Trophoblast cell (in vitro differentiated cells and primary cell): ENCODE measurements around the gene INAFM2.

Source experiments
- DNase-seq, 2 donors: peaks; one replicate each; pipeline ENCODE4 v3.0.0-alpha.2; 2016
- H2AFZ ChIP-seq: 2 replicates; pipeline ENCODE4 v1.6.1; 2013; ENCODE audit warnings: low read length, moderate library complexity, mild to moderate bottlenecking; ENCODE audit not compliant: insufficient read depth, poor library complexity
- H2AK5ac ChIP-seq: 2 replicates; pipeline ENCODE4 v1.6.1; 2013; ENCODE audit warnings: mild to moderate bottlenecking, low read length
- H2BK120ac ChIP-seq: 2 replicates; pipeline ENCODE4 v1.6.1; 2013; ENCODE audit warnings: low read length, mild to moderate bottlenecking, moderate library complexity; ENCODE audit not compliant: insufficient read depth, poor library complexity
- H2BK12ac ChIP-seq: 2 replicates; pipeline ENCODE4 v1.6.1; 2013; ENCODE audit warnings: mild to moderate bottlenecking, low read length, moderate library complexity
- H2BK5ac ChIP-seq: 2 replicates; pipeline ENCODE4 v1.6.1; 2013; ENCODE audit warnings: low read length, low read depth, moderate library complexity, mild to moderate bottlenecking; ENCODE audit not compliant: poor library complexity
- H3K14ac ChIP-seq: 2 replicates; pipeline ENCODE4 v1.6.1; 2013; ENCODE audit warnings: mild to moderate bottlenecking, low read length
- H3K18ac ChIP-seq: 2 replicates; pipeline ENCODE4 v1.6.1; 2013; ENCODE audit warnings: mild to moderate bottlenecking, low read length
- H3K23ac ChIP-seq: 2 replicates; pipeline ENCODE4 v1.6.1; 2013; ENCODE audit warnings: low read length
- H3K27ac ChIP-seq: 2 replicates; pipeline ENCODE4 v1.5.1; 2013; ENCODE audit warnings: low read depth, mild to moderate bottlenecking, inconsistent platforms, low read length, moderate library complexity
- H3K27me3 ChIP-seq: 2 replicates; pipeline ENCODE4 v1.6.1; 2013; ENCODE audit warnings: inconsistent platforms, mild to moderate bottlenecking, low read length, moderate library complexity; ENCODE audit not compliant: insufficient read depth
- H3K36me3 ChIP-seq, 2 experiments: 1 replicate in 1 of 2; 2 replicates in 1 of 2; pipeline ENCODE4 v1.6.1; 2013; ENCODE audit warnings: low read length in 2 of 2, mild to moderate bottlenecking in 2 of 2, moderate library complexity in 1 of 2; ENCODE audit not compliant: insufficient read depth in 2 of 2, control insufficient read depth in 1 of 2
- H3K4ac ChIP-seq: 2 replicates; pipeline ENCODE4 v1.6.1; 2013; ENCODE audit warnings: low read depth, mild to moderate bottlenecking, low read length, moderate library complexity
- H3K4me1 ChIP-seq, 2 experiments: 1 replicate in 1 of 2; 2 replicates in 1 of 2; pipeline ENCODE4 v1.6.1; 2013; ENCODE audit warnings: low read length in 2 of 2, mild to moderate bottlenecking in 2 of 2, moderate library complexity in 1 of 2; ENCODE audit not compliant: insufficient read depth in 2 of 2, control insufficient read depth in 1 of 2
- H3K4me2 ChIP-seq: 2 replicates; pipeline ENCODE4 v1.6.1; 2013; ENCODE audit warnings: inconsistent platforms, mild to moderate bottlenecking, low read length, moderate library complexity
- H3K4me3 ChIP-seq: 2 replicates; pipeline ENCODE4 v1.5.1; 2013; ENCODE audit warnings: mild to moderate bottlenecking, low read depth, low read length, inconsistent platforms
- H3K79me1 ChIP-seq: one replicate; pipeline ENCODE4 v1.6.1; 2013; ENCODE audit warnings: low read length
- H3K79me2 ChIP-seq: 2 replicates; pipeline ENCODE4 v1.6.1; 2013; ENCODE audit warnings: low read length, mild to moderate bottlenecking; ENCODE audit not compliant: control insufficient read depth, insufficient read depth, poor library complexity
- H3K9ac ChIP-seq: 2 replicates; pipeline ENCODE4 v1.6.1; 2013; ENCODE audit warnings: mild to moderate bottlenecking, low read length
- H3K9me3 ChIP-seq: 2 replicates; pipeline ENCODE4 v1.6.1; 2013; ENCODE audit warnings: low read depth, mild to moderate bottlenecking, control low read depth, inconsistent platforms, low read length; ENCODE audit not compliant: insufficient read depth
- H4K12ac ChIP-seq: 2 replicates; pipeline ENCODE4 v1.6.1; 2013; ENCODE audit warnings: low read depth, mild to moderate bottlenecking, low read length, moderate library complexity
- H4K8ac ChIP-seq: 2 replicates; pipeline ENCODE4 v1.6.1; 2013; ENCODE audit warnings: low read depth, mild to moderate bottlenecking, low read length, moderate library complexity
- H4K91ac ChIP-seq: one replicate; pipeline ENCODE4 v1.6.1; 2013; ENCODE audit warnings: low read depth, mild to moderate bottlenecking, low read length, moderate library complexity
- WGBS: extraction: QIAGEN DNeasy Blood & Tissue Kit; methylation state at CpG from one replicate; pipeline ENCODE4 v1.1.7; 2013; ENCODE audit warnings: missing lambda C conversion rate; ENCODE audit not compliant: insufficient read length, insufficient coverage; ENCODE audit errors: extremely low coverage; 5-methylcytosine and 5-hydroxymethylcytosine counted together

Gene INAFM2

DNA sequence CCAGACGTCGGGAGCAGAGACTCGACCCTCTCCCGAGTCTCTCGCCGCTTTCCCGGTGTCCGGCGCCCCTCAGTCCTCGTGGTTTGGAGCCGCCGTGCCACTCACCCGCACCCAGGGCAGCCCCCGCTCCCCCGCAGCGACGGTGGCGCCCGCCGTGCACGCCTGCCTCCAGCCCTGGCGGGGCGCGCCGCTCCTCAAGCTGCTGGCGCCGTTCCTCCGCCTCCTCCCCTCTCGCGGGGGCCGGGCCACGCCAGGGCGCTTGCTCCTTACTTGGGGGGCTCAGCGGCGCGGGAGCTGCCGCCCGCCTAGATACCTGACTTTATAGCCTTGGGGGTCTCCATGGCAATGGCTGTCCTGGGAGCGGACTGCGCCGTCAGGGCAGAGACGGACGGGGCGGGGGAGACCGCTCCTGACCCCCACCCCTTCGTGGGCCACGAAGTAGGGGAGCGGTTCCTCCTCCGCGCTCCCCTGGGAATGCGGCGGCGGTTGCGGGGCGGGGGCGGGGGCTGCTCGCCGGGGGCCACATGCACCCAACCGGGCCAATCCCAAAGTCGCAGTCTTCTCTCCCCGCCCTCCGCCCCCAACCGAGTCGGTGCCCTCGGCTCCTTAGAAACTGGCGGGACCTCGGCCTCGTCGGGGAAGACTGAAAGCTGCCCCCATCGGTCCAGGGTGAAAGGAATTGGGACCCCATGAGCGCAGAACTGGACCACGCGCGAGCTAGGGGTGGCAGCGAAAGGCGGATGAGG is 40.5 kb upstream of the INAFM2 start, which contains the start of gene ANKRD63:
ANKRD63 (minus strand) TSS at position 196 of the 746 bp plus-strand sequence. CDS start 478 bp downstream, outside the sequence.
- H2BK5ac ChIP-seq = no peak within 1 kb of the TSS
- peak within 1 kb of the TSS; percentile 47 for H2BK12ac ChIP-seq
- no peak within 1 kb of the TSS for H3K4ac ChIP-seq
- peaks cover 2% of the 10 kb centered on the region for H3K9me3 ChIP-seq
- peak within 1 kb of the TSS; percentile 39 for H4K8ac ChIP-seq
- H3K79me2 ChIP-seq = peaks cover 2% of the 10 kb centered on the region
- H3K23ac ChIP-seq = no peak within 1 kb of the TSS
- peak within 1 kb of the TSS; percentile 37 for H4K91ac ChIP-seq
- no CpG with 5 or more reads among the region's 76 CpGs for WGBS
- H3K27ac ChIP-seq = no peak within 1 kb of the TSS
- H4K12ac ChIP-seq = no peak within 1 kb of the TSS
- peaks cover 37 to 46% of the 10 kb centered on the region in 2 experiments for H3K4me1 ChIP-seq
- H3K36me3 ChIP-seq = no peaks in the 10 kb centered on the region
- H2AFZ ChIP-seq = peak within 1 kb of the TSS; percentile 69
- H3K18ac ChIP-seq = peak within 1 kb of the TSS; percentile 63
- peaks cover 6% of the 10 kb centered on the region for H3K79me1 ChIP-seq
- peak within 1 kb of the TSS; percentile 65 for H3K4me3 ChIP-seq
- H2BK120ac ChIP-seq = peak within 1 kb of the TSS; percentile 24
- no peak within 1 kb of the TSS for H3K9ac ChIP-seq
- DNase-seq = no peak
- peak within 1 kb of the TSS; percentile 54 for H3K4me2 ChIP-seq
- peaks cover 44% of the 10 kb centered on the region for H3K27me3 ChIP-seq
- peak within 1 kb of the TSS; percentile 36 for H3K14ac ChIP-seq
- no peak within 1 kb of the TSS for H2AK5ac ChIP-seq

- H3K4me2 ChIP-seq = peak overlapping the region; percentile 45
- H3K18ac ChIP-seq = no peak overlapping the region
- WGBS = no CpG with 5 or more reads among the region's 33 CpGs
- peak overlapping the region; percentile 47 for H2BK12ac ChIP-seq
- H4K8ac ChIP-seq = no peak overlapping the region
- no peak overlapping the region for H3K4me3 ChIP-seq
- H3K36me3 ChIP-seq = no peaks in the 10 kb centered on the region
- H3K23ac ChIP-seq = no peak overlapping the region
- no peak overlapping the region for H4K12ac ChIP-seq
- no peak for DNase-seq
- H4K91ac ChIP-seq = peak overlapping the region; percentile 33
- H3K14ac ChIP-seq = peak overlapping the region; percentile 26
- no peak overlapping the region for H2AK5ac ChIP-seq
- peaks cover 37 to 46% of the 10 kb centered on the region in 2 experiments for H3K4me1 ChIP-seq
- H3K27me3 ChIP-seq = peaks cover 44% of the 10 kb centered on the region
- no peak overlapping the region for H2BK120ac ChIP-seq
- H2BK5ac ChIP-seq = no peak overlapping the region
- H2AFZ ChIP-seq = no peak overlapping the region
- H3K4ac ChIP-seq = no peak overlapping the region
- H3K27ac ChIP-seq = no peak overlapping the region
- peaks cover 6% of the 10 kb centered on the region for H3K79me1 ChIP-seq
- no peak overlapping the region for H3K9ac ChIP-seq
- H3K9me3 ChIP-seq = peaks cover 2% of the 10 kb centered on the region
- peaks cover 2% of the 10 kb centered on the region for H3K79me2 ChIP-seq
Observed at GRCh38 chr15:40283615-40284300, 39.7 kb upstream of the INAFM2 start.

GRCh38 chr15:40285151-40285550 is 38.3 kb upstream of the INAFM2 start:
- WGBS = no CpG with 5 or more reads among the region's 4 CpGs
- no peak overlapping the region for H4K8ac ChIP-seq

GRCh38 chr15:40285554-40286011 is 37.9 kb upstream of the INAFM2 start:
- H2AK5ac ChIP-seq = no peak overlapping the region
- H3K9me3 ChIP-seq = peaks cover 2% of the 10 kb centered on the region
- H3K14ac ChIP-seq = no peak overlapping the region
- no peak overlapping the region for H2AFZ ChIP-seq
- no peak overlapping the region for H4K12ac ChIP-seq
- peak overlapping the region; percentile 4 for H3K4me2 ChIP-seq
- peaks cover 39% of the 10 kb centered on the region for H3K27me3 ChIP-seq
- H3K4me3 ChIP-seq = no peak overlapping the region
- peaks cover 33 to 44% of the 10 kb centered on the region in 2 experiments for H3K4me1 ChIP-seq
- H3K23ac ChIP-seq = no peak overlapping the region
- peaks cover 2% of the 10 kb centered on the region for H3K79me2 ChIP-seq
- H3K4ac ChIP-seq = no peak overlapping the region
- peak overlapping the region; percentile 23 for H2BK12ac ChIP-seq
- no CpG with 5 or more reads among the region's 1 CpG for WGBS
- H3K79me1 ChIP-seq = peaks cover 6% of the 10 kb centered on the region
- no peak overlapping the region for H4K8ac ChIP-seq
- no peaks in the 10 kb centered on the region for H3K36me3 ChIP-seq
- H2BK5ac ChIP-seq = peak overlapping the region; percentile 57
- H2BK120ac ChIP-seq = peak overlapping the region; percentile 4
- no peak for DNase-seq
- no peak overlapping the region for H3K9ac ChIP-seq
- no peak overlapping the region for H3K18ac ChIP-seq
- peak overlapping the region; percentile 53 for H4K91ac ChIP-seq
- peak overlapping the region; percentile 75 for H3K27ac ChIP-seq

More at GRCh38 chr15:40285151-40285550, 38.3 kb upstream of the INAFM2 start:
- no peak overlapping the region for H2AFZ ChIP-seq
- H3K4ac ChIP-seq = no peak overlapping the region
- peaks cover 43% of the 10 kb centered on the region for H3K27me3 ChIP-seq
- H3K4me1 ChIP-seq = peaks cover 35 to 44% of the 10 kb centered on the region in 2 experiments
- no peak overlapping the region for H3K23ac ChIP-seq
- no peak overlapping the region for H3K18ac ChIP-seq
- no peak overlapping the region for H4K91ac ChIP-seq
- H3K36me3 ChIP-seq = no peaks in the 10 kb centered on the region
- H3K4me2 ChIP-seq = peak overlapping the region; percentile 25
- H2BK120ac ChIP-seq = no peak overlapping the region
- no peak overlapping the region for H3K4me3 ChIP-seq
- no peak for DNase-seq
- H3K27ac ChIP-seq = peak overlapping the region; percentile 75
- no peak overlapping the region for H2AK5ac ChIP-seq
- H3K9me3 ChIP-seq = peaks cover 2% of the 10 kb centered on the region
- H3K14ac ChIP-seq = no peak overlapping the region
- H3K79me2 ChIP-seq = peaks cover 2% of the 10 kb centered on the region
- no peak overlapping the region for H3K9ac ChIP-seq
- H2BK12ac ChIP-seq = peak overlapping the region; percentile 0
- H4K12ac ChIP-seq = no peak overlapping the region
- peaks cover 6% of the 10 kb centered on the region for H3K79me1 ChIP-seq
- no peak overlapping the region for H2BK5ac ChIP-seq
